PC-9 (cell line): Measurements from ENCODE around the gene SAA1. TPM values are rescaled to one million over a fixed set of nuclear protein-coding genes. Genes with fewer than 3 reads are reported as not detected.

ENCODE experiments used
- BruUV-seq: library from RNA; stranded (reverse); fragments of 400-500 nt; replicated peaks from 2 replicates; lab custom pipeline; 2021; lab: Mats Ljungman, UMichigan
- CTCF ChIA-PET: fragments of 300-600 bp; sonication (Branson Sonifier 250); formaldehyde crosslinking; loops from one replicate; lab custom pipeline; 2022; ENCODE audit warnings: antibody characterized with exemption; lab: Charles Lee
- POLR2A ChIA-PET: fragments of 300-600 bp; sonication (Branson Sonifier 250); formaldehyde crosslinking; loops from one replicate; lab custom pipeline; 2022; ENCODE audit warnings: antibody characterized with exemption; ENCODE audit not compliant: unreplicated experiment; lab: Charles Lee
- DNase-seq, 2 experiments: peaks; one replicate each; pipeline versions ENCODE4 v3.0.0 to v3.0.0-alpha.2; 2015 to 2022; ENCODE audit warnings: mixed read lengths in 1 of 2
- H2AFZ ChIP-seq: fragments of 200-600 bp; sonication (generic); 2 replicates; pipeline ENCODE4 v1.8.1; 2017; ENCODE audit warnings: antibody characterized with exemption
- H3F3A ChIP-seq: fragments of 200-600 bp; sonication (generic); 2 replicates; pipeline ENCODE4 v1.8.1; 2017; ENCODE audit warnings: antibody characterized with exemption, mild to moderate bottlenecking, low read depth; ENCODE audit not compliant: insufficient read depth
- H3K27ac ChIP-seq: fragments of 200-600 bp; sonication (generic); 2 replicates; pipeline ENCODE4 v1.6.1; 2016; ENCODE audit warnings: mixed run types
- H3K27me3 ChIP-seq: fragments of 200-600 bp; sonication (generic); 2 replicates; pipeline ENCODE4 v1.6.1; 2016; ENCODE audit warnings: low read depth, mixed run types; ENCODE audit not compliant: insufficient read depth
- H3K36me3 ChIP-seq: fragments of 200-600 bp; sonication (generic); 2 replicates; pipeline ENCODE4 v1.6.1; 2016; ENCODE audit warnings: low read depth, mixed run types
- H3K4me1 ChIP-seq: fragments of 200-600 bp; sonication (generic); replicated peaks from 2 replicates; pipeline ENCODE4 v1.6.1; 2016; ENCODE audit warnings: mixed run types; ENCODE audit not compliant: insufficient read depth
- H3K4me2 ChIP-seq: fragments of 200-600 bp; sonication (generic); 2 replicates; pipeline ENCODE4 v1.6.1; 2017; ENCODE audit warnings: mixed run types
- H3K4me3 ChIP-seq: fragments of 200-600 bp; sonication (generic); 2 replicates; pipeline ENCODE4 v1.6.1; 2016; ENCODE audit warnings: mixed run types
- H3K79me2 ChIP-seq: fragments of 200-600 bp; sonication (generic); 2 replicates; pipeline ENCODE4 v1.6.1; 2017; ENCODE audit warnings: low read depth, mixed run types
- H3K9me2 ChIP-seq: fragments of 200-600 bp; sonication (generic); 2 replicates; pipeline ENCODE4 v1.8.1; 2017; ENCODE audit warnings: mild to moderate bottlenecking; ENCODE audit not compliant: insufficient read depth
- H3K9me3 ChIP-seq: fragments of 200-600 bp; sonication (generic); 2 replicates; pipeline ENCODE4 v1.8.1; 2016; ENCODE audit warnings: low read depth; ENCODE audit not compliant: insufficient read depth
- H4K20me1 ChIP-seq: fragments of 200-600 bp; sonication (generic); 2 replicates; pipeline ENCODE4 v1.8.1; 2017; ENCODE audit not compliant: insufficient read depth
- CTCF ChIP-seq: fragments of 200-600 bp; sonication (generic); conservative IDR thresholded peaks from 2 replicates; pipeline ENCODE4 v1.6.1; 2017; ENCODE audit warnings: mixed run types, antibody characterized with exemption, mild to moderate bottlenecking, moderate library complexity
- EZH2 ChIP-seq: fragments of 200-600 bp; sonication (generic); IDR thresholded peaks from 2 replicates; pipeline ENCODE4 v1.8.0; 2017; ENCODE audit warnings: antibody characterized with exemption, low read depth
- intact Hi-C: fragments of 100-400 bp; cut with micrococcal nuclease; formaldehyde crosslinking; loops from one replicate; pipeline ENCODE4 v1.10.0; 2022; ENCODE audit not compliant: unreplicated experiment
- total RNA-seq: library from RNA; stranded (reverse); gene quantifications from 2 replicates; pipeline ENCODE4 v1.2.3, GENCODE V29; 2021

SAA1 gene
- total RNA-seq, 1 experiment from 2014 or later, result not detected

- H3F3A ChIP-seq, result 0 out of 2 replicates have a peak, but pooled peaks cover 6% of the 10 kb centered on the region
- no peak overlapping the region for H3K27ac ChIP-seq
- ChIA-PET CTCF (no interaction called here), POLR2A (no interaction called here)
- peaks cover 14% of the 10 kb centered on the region for H3K4me1 ChIP-seq
- TF ChIP-seq CTCF, result no peak; the same call in 1 of the 2 replicates
- no peak for TF ChIP-seq EZH2
- H3K27me3 ChIP-seq, result no peaks in the 10 kb centered on the region
- no peak overlapping the region for H3K4me2 ChIP-seq
- H3K9me3 ChIP-seq, result no peaks in the 10 kb centered on the region
- no peaks in the 10 kb centered on the region for H3K36me3 ChIP-seq
- H4K20me1 ChIP-seq, result no peaks in the 10 kb centered on the region
- no peaks in the 10 kb centered on the region for H3K79me2 ChIP-seq
- no peak for DNase-seq
- H2AFZ ChIP-seq, result no peak overlapping the region
- H3K4me3 ChIP-seq, result no peak overlapping the region
- intact Hi-C loops, result no loop called here
- H3K9me2 ChIP-seq, result no peaks in the 10 kb centered on the region
- BruUV-seq, result no TSS peak
Observed at GRCh38 chr11:18270102-18270501, 4.0 kb downstream of the SAA1 start.

DNA sequence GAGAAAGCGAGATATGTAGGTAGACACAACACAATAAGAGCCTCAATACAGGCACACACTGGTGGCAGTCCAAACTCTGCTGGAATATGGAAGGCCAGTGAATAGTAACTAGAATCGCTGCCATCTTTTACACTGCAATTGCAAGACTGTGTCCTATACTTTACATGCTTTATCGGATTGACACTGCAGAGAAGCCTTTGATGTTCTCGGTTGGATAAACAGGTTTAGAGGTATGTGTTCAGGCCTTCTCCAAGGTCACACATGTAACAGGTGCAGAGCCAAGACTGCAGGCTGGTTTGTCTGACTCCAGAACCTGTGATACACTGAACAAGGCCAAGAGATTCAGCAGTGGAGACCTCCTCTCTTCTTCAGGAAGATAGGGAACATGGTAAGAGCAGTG, 5.1 kb downstream of the SAA1 start:
- H3K79me2 ChIP-seq, result no peaks in the 10 kb centered on the region
- no peaks in the 10 kb centered on the region for H3K9me3 ChIP-seq
- no peak overlapping the region for H2AFZ ChIP-seq
- no peak overlapping the region for H3K4me3 ChIP-seq
- ChIA-PET CTCF (no interaction called here), POLR2A (no interaction called here)
- no peak for DNase-seq
- 0 out of 2 replicates have a peak, but pooled peaks cover 6% of the 10 kb centered on the region for H3F3A ChIP-seq
- BruUV-seq, result no TSS peak
- H3K4me1 ChIP-seq, result peaks cover 6% of the 10 kb centered on the region
- intact Hi-C loops, result no loop called here
- H3K27ac ChIP-seq, result no peak overlapping the region
- no peaks in the 10 kb centered on the region for H3K9me2 ChIP-seq
- H3K27me3 ChIP-seq, result no peaks in the 10 kb centered on the region
- H4K20me1 ChIP-seq, result no peaks in the 10 kb centered on the region
- TF ChIP-seq CTCF (no peak), EZH2 (no peak)
- H3K36me3 ChIP-seq, result no peaks in the 10 kb centered on the region
- H3K4me2 ChIP-seq, result no peak overlapping the region

DNA sequence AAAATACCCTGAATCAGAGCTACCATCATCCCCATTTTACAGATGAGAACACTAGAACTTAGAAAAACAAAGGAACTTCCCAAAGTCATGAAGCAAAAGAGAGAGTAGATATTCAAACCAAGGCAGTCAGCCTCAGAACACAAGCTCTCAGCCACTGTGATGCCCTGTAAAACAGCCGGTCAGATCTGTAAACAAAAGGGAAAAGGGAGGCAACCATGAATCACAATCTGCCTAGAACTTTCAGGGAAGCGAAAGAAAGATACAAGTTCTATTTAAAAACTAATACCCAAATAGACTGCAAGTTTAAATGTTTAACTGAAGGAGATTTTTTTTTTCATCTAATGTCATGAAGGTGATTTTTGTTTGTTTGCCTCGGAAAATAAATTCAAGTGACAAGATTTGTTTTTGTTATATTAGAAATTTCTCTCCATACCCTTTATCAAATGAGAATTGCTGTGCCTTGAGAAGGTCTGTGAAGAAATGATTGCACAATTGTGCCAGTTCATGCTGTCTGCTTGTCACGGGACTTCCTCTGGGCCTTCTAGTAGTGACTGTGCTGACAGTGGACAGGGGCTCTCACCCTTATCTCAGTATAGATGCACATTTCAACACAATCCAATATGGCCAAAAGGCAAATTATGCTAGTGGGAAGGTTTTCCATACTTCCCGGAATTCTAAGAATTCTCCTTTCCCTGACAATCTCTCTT, 11.7 kb downstream of the SAA1 start:
- POLR2A ChIA-PET, result no interaction called here
- intact Hi-C loops, result no loop called here
- Histone ChIP-seq H3K79me2 (no peaks in the 10 kb centered on the region), H2AFZ (no peak overlapping the region), H3K4me2 (no peak overlapping the region), H3K4me1 (no peaks in the 10 kb centered on the region), H3K36me3 (peaks cover 13% of the 10 kb centered on the region; the same call in 1 of the 2 replicates), H4K20me1 (no peaks in the 10 kb centered on the region), H3K9me3 (no peaks in the 10 kb centered on the region), H3K9me2 (no peaks in the 10 kb centered on the region), H3F3A (peaks cover 10% of the 10 kb centered on the region), H3K27me3 (no peaks in the 10 kb centered on the region), H3K4me3 (no peak overlapping the region), H3K27ac (no peak overlapping the region)
- CTCF ChIA-PET, result no interaction called here
- no peak for TF ChIP-seq EZH2
- TF ChIP-seq CTCF, result no peak
- BruUV-seq, result no TSS peak
- DNase-seq, result no peak
